Measurements from ENCODE around the gene CMIP.
"Not testable (repeated sequence)": the region's sequence is repeated elsewhere in the genome, so short reads cannot be mapped to it uniquely, and the experiment has no call there.

The CMIP gene

DNA sequence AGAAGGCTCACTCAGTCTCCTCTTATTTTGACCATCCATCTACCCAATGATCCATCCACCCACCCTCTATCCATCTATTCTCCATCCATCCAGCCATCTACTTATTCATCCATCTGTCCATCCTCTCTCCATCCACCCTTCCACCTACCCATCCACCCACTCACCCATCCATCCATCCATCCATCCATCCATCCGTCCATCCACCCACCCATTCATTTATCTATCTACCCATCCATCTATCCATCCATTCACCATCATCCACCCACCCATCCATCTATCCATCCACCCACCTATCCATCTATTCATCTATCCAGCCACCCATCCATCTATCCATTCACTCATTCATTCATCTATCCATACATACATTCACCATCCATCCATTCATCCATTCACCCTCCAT is 288.7 kb downstream of the CMIP start:
- no peak overlapping the region for H3K9ac ChIP-seq (ENCODE audit: low read depth in 1 of 2, low read length in 2 of 2)
- H3K9me3 ChIP-seq (ENCODE audit: control insufficient read depth in 2 of 2, low read length in 2 of 2), result no peaks in the 10 kb centered on the region
- H3K27me3 ChIP-seq (ENCODE audit: control insufficient read depth in 2 of 2, insufficient read depth in 2 of 2, low read length in 2 of 2), result no peaks in the 10 kb centered on the region
- H3K36me3 ChIP-seq (ENCODE audit: control insufficient read depth in 2 of 2, insufficient read depth in 2 of 2, low read length in 2 of 2), result no peaks in the 10 kb centered on the region
- peaks cover 10 to 14% of the 10 kb centered on the region in 2 donors for H3K4me1 ChIP-seq (ENCODE audit: control insufficient read depth in 2 of 2, insufficient read depth in 2 of 2, low read length in 2 of 2)
- H3K27ac ChIP-seq (ENCODE audit: low read depth in 2 of 2, low read length in 2 of 2), result no peak overlapping the region
- no peak overlapping the region for H3K4me3 ChIP-seq (ENCODE audit: low read length in 2 of 2)

DNA sequence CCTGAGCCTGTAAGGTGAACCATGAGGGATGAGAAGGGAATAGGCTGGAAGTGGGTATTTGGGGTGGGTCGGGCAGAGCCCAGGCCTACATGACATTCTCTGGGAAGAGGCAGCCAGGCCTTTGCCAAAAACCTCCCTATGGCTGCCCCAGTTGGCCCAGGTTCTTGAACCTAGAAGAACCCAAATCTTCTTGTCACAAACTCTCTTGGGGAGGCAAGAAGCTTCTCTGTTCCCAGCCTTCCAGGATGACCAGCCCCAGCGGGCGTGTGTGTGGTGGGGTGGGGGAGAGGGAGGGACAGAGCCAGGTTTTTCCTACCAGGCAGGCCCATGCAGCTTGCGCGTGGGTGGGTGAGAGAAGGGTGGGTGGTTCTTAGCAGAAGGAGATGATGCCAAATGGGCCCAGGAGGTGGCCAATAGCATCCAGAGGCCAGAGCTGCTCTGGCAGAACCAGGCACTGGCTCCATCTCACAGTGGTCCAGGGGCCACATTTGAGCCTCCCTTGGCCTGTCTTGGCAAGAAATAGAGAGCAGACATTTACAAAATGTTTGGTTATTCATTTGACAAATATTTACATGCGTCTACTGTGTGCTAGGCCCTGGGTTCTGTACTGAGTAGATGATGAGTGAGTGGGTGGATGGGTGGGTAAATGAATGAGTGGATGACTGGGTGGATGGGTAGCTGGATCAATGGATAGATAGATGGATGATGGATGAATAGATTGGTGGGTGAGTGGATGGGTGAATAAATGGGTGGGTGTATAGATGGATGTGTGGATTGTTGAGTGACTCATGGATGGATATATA is 290.2 kb downstream of the CMIP start:
- H3K9ac ChIP-seq (ENCODE audit: low read depth in 1 of 2, low read length in 2 of 2), result no peak overlapping the region
- H3K27me3 ChIP-seq (ENCODE audit: control insufficient read depth in 2 of 2, insufficient read depth in 2 of 2, low read length in 2 of 2), result no peaks in the 10 kb centered on the region
- H3K36me3 ChIP-seq (ENCODE audit: control insufficient read depth in 2 of 2, insufficient read depth in 2 of 2, low read length in 2 of 2), result no peaks in the 10 kb centered on the region
- H3K4me1 ChIP-seq (ENCODE audit: control insufficient read depth in 2 of 2, insufficient read depth in 2 of 2, low read length in 2 of 2), result peaks cover 12 to 15% of the 10 kb centered on the region in 2 donors
- H3K9me3 ChIP-seq (ENCODE audit: control insufficient read depth in 2 of 2, low read length in 2 of 2), result no peaks in the 10 kb centered on the region
- no peak overlapping the region for H3K27ac ChIP-seq (ENCODE audit: low read depth in 2 of 2, low read length in 2 of 2)
- H3K4me3 ChIP-seq (ENCODE audit: low read length in 2 of 2), result no peak overlapping the region

DNA sequence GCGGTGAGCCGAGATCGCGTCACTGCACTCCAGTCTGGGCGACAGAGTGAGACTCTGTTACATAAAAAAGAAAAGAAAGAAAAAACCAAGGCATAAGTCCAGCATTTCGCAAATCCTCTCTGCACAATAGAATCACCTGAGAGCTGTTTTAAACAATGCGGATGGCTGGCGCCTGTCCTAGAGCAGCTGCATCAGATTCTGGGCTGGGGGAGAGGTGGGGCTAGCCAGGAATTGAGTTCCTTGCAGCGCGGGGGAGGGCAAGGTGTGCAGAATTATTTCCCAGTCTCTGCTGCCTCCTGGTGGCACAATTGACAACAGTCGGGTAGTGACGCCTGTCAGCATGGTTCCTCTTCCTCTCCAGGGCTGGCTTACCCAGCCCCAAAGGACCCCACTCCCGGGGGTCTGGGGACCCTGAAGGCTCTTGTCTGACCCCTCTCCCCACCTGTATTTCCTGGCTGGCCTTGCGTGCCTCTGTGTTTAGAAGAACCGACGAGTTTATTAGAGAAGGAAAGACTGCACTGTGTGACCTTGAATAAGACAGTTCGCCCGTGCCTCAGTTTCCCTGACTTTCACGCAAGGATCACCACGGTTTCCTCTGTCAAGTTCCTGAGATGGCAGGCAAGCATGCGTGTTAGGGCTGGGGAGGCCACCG is 293.4 kb downstream of the CMIP start:
- H3K4me3 ChIP-seq (ENCODE audit: low read length in 2 of 2), result peak overlapping the region; percentile 37 to 65
- H3K9me3 ChIP-seq (ENCODE audit: control insufficient read depth in 2 of 2, low read length in 2 of 2), result no peaks in the 10 kb centered on the region
- peak overlapping the region; percentile 2 to 39 for H3K9ac ChIP-seq (ENCODE audit: low read depth in 1 of 2, low read length in 2 of 2)
- H3K36me3 ChIP-seq (ENCODE audit: control insufficient read depth in 2 of 2, insufficient read depth in 2 of 2, low read length in 2 of 2), result no peaks in the 10 kb centered on the region
- H3K4me1 ChIP-seq (ENCODE audit: control insufficient read depth in 2 of 2, insufficient read depth in 2 of 2, low read length in 2 of 2), result peaks cover 7 to 8% of the 10 kb centered on the region in 2 donors
- no peaks in the 10 kb centered on the region for H3K27me3 ChIP-seq (ENCODE audit: control insufficient read depth in 2 of 2, insufficient read depth in 2 of 2, low read length in 2 of 2)
- no peak overlapping the region for H3K27ac ChIP-seq (ENCODE audit: low read depth in 2 of 2, low read length in 2 of 2)

DNA sequence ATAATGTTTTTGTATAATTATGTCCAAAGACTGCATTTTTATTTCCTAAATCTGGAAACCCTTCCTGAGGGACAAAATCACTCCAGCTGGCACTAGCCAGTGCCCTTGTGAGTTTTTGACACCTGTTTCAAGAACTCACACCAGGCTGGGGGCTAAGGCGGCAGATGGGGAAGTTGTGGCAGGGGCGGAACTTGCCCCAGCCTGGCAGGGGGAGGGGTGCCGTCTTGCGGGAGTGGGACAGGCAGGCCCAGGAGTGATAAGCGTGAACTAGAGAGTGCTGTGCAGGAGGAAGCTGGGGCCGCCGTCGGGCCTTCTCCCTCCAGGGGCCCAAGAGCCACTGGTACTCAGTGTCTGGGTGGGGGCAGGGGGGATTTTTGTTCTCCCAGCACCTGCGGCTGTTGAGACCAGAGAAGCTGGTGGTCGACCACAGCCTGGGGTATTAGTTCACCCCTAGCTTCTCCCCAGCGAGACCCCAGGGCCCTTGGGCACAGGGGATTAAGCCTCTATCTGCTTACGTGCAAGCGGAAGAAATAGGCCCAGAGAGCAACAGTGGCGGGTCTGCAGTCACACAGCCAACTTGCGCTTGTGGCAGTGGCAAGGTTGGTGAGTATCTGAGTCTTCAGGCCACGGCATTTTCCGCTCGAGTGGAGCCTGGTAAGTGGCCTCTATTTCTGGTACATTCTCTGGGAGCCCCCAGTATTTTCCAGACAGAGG is 294.3 kb downstream of the CMIP start:
- Histone ChIP-seq H3K27ac (ENCODE audit: low read depth in 2 of 2, low read length in 2 of 2) (peak overlapping the region in 1 of 2 donors; percentile 63), H3K4me3 (ENCODE audit: low read length in 2 of 2) (peak overlapping the region in 1 of 2 donors; percentile 41), H3K27me3 (ENCODE audit: control insufficient read depth in 2 of 2, insufficient read depth in 2 of 2, low read length in 2 of 2) (no peaks in the 10 kb centered on the region), H3K9me3 (ENCODE audit: control insufficient read depth in 2 of 2, low read length in 2 of 2) (no peaks in the 10 kb centered on the region), H3K9ac (ENCODE audit: low read depth in 1 of 2, low read length in 2 of 2) (no peak overlapping the region), H3K4me1 (ENCODE audit: control insufficient read depth in 2 of 2, insufficient read depth in 2 of 2, low read length in 2 of 2) (peaks cover 7 to 8% of the 10 kb centered on the region in 2 donors), H3K36me3 (ENCODE audit: control insufficient read depth in 2 of 2, insufficient read depth in 2 of 2, low read length in 2 of 2) (no peaks in the 10 kb centered on the region)

DNA sequence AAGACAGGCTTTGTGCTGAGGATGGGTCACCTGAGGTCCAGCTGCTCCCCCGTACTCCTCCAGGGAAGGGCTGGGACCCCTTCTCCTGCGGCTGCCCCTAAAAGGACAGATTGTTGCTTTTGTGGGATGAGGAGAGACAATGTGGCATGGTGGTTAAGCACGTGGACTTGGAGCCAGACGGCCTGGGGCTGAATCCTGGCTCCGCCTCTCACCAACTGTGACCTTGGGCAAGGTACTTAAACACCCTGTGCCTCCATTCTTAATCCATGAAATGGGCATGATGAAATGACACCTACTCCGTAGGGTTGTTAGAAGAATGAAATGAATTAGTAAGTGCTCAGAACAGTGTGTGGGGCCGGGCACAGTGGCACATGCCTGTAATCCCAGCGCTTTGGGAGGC is 294.9 kb downstream of the CMIP start:
- Histone ChIP-seq H3K9ac (ENCODE audit: low read depth in 1 of 2, low read length in 2 of 2) (no peak overlapping the region), H3K9me3 (ENCODE audit: control insufficient read depth in 2 of 2, low read length in 2 of 2) (no peaks in the 10 kb centered on the region), H3K27ac (ENCODE audit: low read depth in 2 of 2, low read length in 2 of 2) (peak overlapping the region in 1 of 2 donors; percentile 63), H3K36me3 (ENCODE audit: control insufficient read depth in 2 of 2, insufficient read depth in 2 of 2, low read length in 2 of 2) (no peaks in the 10 kb centered on the region), H3K27me3 (ENCODE audit: control insufficient read depth in 2 of 2, insufficient read depth in 2 of 2, low read length in 2 of 2) (no peaks in the 10 kb centered on the region), H3K4me3 (ENCODE audit: low read length in 2 of 2) (peak overlapping the region in 1 of 2 donors; percentile 41), H3K4me1 (ENCODE audit: control insufficient read depth in 2 of 2, insufficient read depth in 2 of 2, low read length in 2 of 2) (peaks cover 7 to 8% of the 10 kb centered on the region in 2 donors)

DNA sequence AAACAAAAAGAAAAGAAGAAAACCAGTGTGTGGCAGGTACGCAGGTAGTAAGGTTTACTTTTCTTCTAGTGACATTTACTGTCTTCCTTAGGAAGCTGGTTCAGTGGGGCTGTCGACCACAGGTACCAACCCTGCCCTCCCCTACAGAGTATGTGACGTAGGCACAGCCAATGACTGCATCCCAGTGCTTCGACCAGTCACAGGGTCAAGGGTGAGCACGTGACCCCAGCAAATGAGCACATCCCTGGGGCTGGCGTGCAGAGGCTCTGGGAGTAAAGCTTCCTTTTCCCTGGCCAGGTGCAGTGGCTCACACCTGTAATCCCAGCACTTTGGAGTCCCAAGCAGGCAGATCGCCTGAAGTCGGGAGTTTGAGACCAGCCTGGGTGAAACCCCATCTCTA is 295.6 kb downstream of the CMIP start:
- Histone ChIP-seq H3K36me3 (ENCODE audit: control insufficient read depth in 2 of 2, insufficient read depth in 2 of 2, low read length in 2 of 2) (no peaks in the 10 kb centered on the region), H3K9me3 (ENCODE audit: control insufficient read depth in 2 of 2, low read length in 2 of 2) (no peaks in the 10 kb centered on the region)

DNA sequence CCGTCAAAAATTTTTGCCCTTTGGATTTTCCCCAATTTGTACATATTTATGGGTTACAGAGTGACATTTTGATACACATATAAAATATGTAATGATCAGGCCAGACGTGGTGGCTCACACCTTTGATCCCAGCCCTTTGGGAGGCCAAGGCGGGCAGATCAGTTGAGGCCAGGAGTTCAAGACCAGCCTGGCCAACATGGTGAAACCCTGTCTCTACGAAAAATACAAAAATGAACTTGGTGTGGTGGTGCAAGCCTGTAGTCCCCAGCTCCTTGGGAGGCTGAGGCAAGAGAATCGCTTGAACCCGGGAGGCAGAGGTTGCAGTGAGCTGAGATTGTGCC is 296.8 kb downstream of the CMIP start:
- H3K9me3 ChIP-seq (ENCODE audit: control insufficient read depth in 2 of 2, low read length in 2 of 2); H3K9ac ChIP-seq (ENCODE audit: low read depth in 1 of 2, low read length in 2 of 2); H3K36me3 ChIP-seq (ENCODE audit: control insufficient read depth in 2 of 2, insufficient read depth in 2 of 2, low read length in 2 of 2); H3K27me3 ChIP-seq (ENCODE audit: control insufficient read depth in 2 of 2, insufficient read depth in 2 of 2, low read length in 2 of 2); H3K4me3 ChIP-seq (ENCODE audit: low read length in 2 of 2); H3K27ac ChIP-seq (ENCODE audit: low read depth in 2 of 2, low read length in 2 of 2): not testable (repeated sequence)
- H3K4me1 ChIP-seq (ENCODE audit: control insufficient read depth in 2 of 2, insufficient read depth in 2 of 2, low read length in 2 of 2), result peaks cover 12 to 13% of the 10 kb centered on the region in 2 donors

More for the DNA sequence above, 295.6 kb downstream of the CMIP start:
- Histone ChIP-seq H3K9ac (ENCODE audit: low read depth in 1 of 2, low read length in 2 of 2) (no peak overlapping the region), H3K27me3 (ENCODE audit: control insufficient read depth in 2 of 2, insufficient read depth in 2 of 2, low read length in 2 of 2) (no peaks in the 10 kb centered on the region), H3K4me1 (ENCODE audit: control insufficient read depth in 2 of 2, insufficient read depth in 2 of 2, low read length in 2 of 2) (peaks cover 7 to 8% of the 10 kb centered on the region in 2 donors), H3K4me3 (ENCODE audit: low read length in 2 of 2) (no peak overlapping the region), H3K27ac (ENCODE audit: low read depth in 2 of 2, low read length in 2 of 2) (peak overlapping the region in 1 of 2 donors; percentile 48)

DNA sequence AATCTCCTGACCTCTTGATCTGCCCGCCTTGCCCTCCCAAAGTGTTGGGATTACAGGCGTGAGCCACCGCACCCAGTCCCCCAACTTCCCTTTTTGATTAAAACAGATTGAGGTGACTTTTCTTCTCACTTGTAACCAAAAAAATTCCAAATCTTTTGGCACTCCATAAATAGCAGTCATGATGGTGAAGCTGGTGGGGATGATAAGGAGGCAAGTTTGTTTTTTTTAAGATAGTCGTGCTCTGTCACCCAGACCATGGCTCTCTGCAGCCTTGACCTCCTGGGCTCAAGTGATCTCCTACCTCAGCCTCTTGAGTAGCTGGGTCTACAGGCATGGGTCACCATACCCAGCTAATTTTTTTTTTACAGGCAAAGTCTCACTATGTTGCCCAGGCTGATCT is 299.8 kb downstream of the CMIP start:
- H3K9me3 ChIP-seq (ENCODE audit: control insufficient read depth in 2 of 2, low read length in 2 of 2), result no peaks in the 10 kb centered on the region
- H3K27me3 ChIP-seq (ENCODE audit: control insufficient read depth in 2 of 2, insufficient read depth in 2 of 2, low read length in 2 of 2), result no peaks in the 10 kb centered on the region
- H3K36me3 ChIP-seq (ENCODE audit: control insufficient read depth in 2 of 2, insufficient read depth in 2 of 2, low read length in 2 of 2), result no peaks in the 10 kb centered on the region
- no peak overlapping the region for H3K9ac ChIP-seq (ENCODE audit: low read depth in 1 of 2, low read length in 2 of 2)
- peaks cover 4 to 9% of the 10 kb centered on the region in 2 donors for H3K4me1 ChIP-seq (ENCODE audit: control insufficient read depth in 2 of 2, insufficient read depth in 2 of 2, low read length in 2 of 2)
- no peak overlapping the region for H3K4me3 ChIP-seq (ENCODE audit: low read length in 2 of 2)
- H3K27ac ChIP-seq (ENCODE audit: low read depth in 2 of 2, low read length in 2 of 2), result no peak overlapping the region

DNA sequence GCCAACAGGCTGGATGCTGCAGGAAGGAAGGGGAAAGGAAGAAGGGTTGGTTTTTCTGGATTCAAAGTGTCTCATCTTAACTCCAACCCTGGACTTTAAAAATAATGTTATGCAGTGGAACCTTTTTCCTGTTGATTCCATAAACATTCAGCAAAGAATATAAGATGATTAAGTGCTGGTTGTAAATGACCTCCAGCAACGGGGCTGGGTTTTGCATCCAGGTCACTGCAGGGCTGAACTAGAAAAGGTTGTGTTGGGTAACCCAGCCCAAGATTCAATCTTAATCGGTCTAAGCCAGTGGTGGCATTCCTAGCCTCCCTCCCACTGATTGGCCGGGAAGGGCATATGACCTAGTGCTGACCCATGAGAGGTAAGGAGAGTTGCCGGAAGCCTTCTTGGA is 300.3 kb downstream of the CMIP start:
- Histone ChIP-seq H3K27me3 (ENCODE audit: control insufficient read depth in 2 of 2, insufficient read depth in 2 of 2, low read length in 2 of 2) (no peaks in the 10 kb centered on the region), H3K4me1 (ENCODE audit: control insufficient read depth in 2 of 2, insufficient read depth in 2 of 2, low read length in 2 of 2) (peaks cover 4 to 9% of the 10 kb centered on the region in 2 donors), H3K9me3 (ENCODE audit: control insufficient read depth in 2 of 2, low read length in 2 of 2) (no peaks in the 10 kb centered on the region), H3K9ac (ENCODE audit: low read depth in 1 of 2, low read length in 2 of 2) (no peak overlapping the region), H3K36me3 (ENCODE audit: control insufficient read depth in 2 of 2, insufficient read depth in 2 of 2, low read length in 2 of 2) (no peaks in the 10 kb centered on the region), H3K4me3 (ENCODE audit: low read length in 2 of 2) (no peak overlapping the region), H3K27ac (ENCODE audit: low read depth in 2 of 2, low read length in 2 of 2) (no peak overlapping the region)

Measured in mucosa of rectum (tissue), 2 donors.